Endothelial cell of umbilical vein (primary cell): ENCODE results near the gene PARD3B.

Source experiments
- CTCF ChIP-seq, 2 donors: IDR thresholded peaks; 1 replicate in 1 of 2; 2 replicates in 1 of 2; pipeline ENCODE4 v1.5.1; 2011; ENCODE audit warnings: low read length in 2 of 2, mild to moderate bottlenecking in 2 of 2, moderate library complexity in 2 of 2, control low read depth in 1 of 2, inconsistent platforms in 1 of 2, low read depth in 1 of 2; ENCODE audit not compliant: insufficient read depth in 1 of 2; ENCODE audit errors: extremely low read depth in 1 of 2
- POLR2A ChIP-seq: IDR thresholded peaks from 2 replicates; pipeline ENCODE4 v1.6.1; 2012; ENCODE audit warnings: low read depth, mild to moderate bottlenecking, control low read depth, low read length
- POLR2AphosphoS5 ChIP-seq: IDR thresholded peaks from 2 replicates; pipeline ENCODE4 v1.6.1; 2012; ENCODE audit warnings: low read depth, mild to moderate bottlenecking, control low read depth, low read length, moderate library complexity; ENCODE audit not compliant: insufficient read depth
- TF ChIP-seq, protein P1 (sequence below): IDR thresholded peaks from 2 replicates; pipeline ENCODE4 v1.6.1; 2011; ENCODE audit not compliant: insufficient read depth, insufficient read length

GRCh38 chr2:204986641-204987040 lies 441.4 kb downstream of the PARD3B start:
- TF ChIP-seq CTCF (IDR thresholded peaks at IDR 0.05; ENCODE audit: extremely low read depth in 1 of 2, insufficient read depth in 1 of 2, low read depth in 1 of 2, low read length in 2 of 2) = no peak
- TF ChIP-seq, protein P1, sequence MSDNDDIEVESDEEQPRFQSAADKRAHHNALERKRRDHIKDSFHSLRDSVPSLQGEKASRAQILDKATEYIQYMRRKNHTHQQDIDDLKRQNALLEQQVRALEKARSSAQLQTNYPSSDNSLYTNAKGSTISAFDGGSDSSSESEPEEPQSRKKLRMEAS = no peak
- no peak for TF ChIP-seq POLR2A
- no peak for TF ChIP-seq POLR2AphosphoS5
